GM19351 (cell line): ENCODE data around the gene PNPLA2.

Experiments used
- ATAC-seq: cut with Tn5 transposase; IDR thresholded peaks from one replicate; pipeline ENCODE4 v1.9.1; 2021; ENCODE audit warnings: mild to moderate bottlenecking, moderate library complexity; ENCODE audit not compliant: unreplicated experiment

PNPLA2 gene

DNA sequence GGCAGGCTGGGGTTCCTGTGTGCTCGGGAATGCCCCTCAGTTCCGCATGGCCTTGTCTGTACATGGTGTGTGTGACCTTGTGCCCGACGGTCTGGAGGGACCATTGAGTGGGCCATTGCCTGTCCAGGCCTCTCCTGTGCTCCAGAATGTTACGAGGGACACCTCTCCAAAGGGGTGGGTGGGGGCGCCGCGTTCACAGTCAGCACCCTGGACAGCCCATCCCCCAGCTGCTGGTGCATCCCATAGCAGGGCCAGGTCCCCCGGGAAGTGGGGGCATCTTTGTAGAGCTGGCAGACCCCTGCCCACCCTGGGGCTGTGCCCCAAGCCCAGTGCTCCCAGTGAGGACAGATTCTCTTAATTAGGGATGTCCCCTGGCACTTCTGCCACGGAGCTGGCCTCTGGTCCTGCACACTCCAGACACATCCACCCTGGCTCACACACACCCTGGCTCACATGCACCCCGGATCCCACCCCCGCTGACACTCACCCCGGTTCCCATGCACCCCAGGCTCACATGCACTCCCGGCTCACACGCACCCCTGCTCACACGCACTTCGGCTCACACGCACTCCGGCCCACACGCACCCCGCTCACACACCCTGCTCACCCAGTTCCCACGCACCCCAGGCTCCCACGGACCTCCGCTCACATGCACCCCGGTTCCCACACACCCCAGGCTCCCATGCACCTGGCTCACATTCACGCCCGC lies 39.5 kb downstream of the PNPLA2 start:
- no peak for ATAC-seq

GRCh38 chr11:858762-859339 lies 40.1 kb downstream of the PNPLA2 start:
- ATAC-seq: no peak

DNA sequence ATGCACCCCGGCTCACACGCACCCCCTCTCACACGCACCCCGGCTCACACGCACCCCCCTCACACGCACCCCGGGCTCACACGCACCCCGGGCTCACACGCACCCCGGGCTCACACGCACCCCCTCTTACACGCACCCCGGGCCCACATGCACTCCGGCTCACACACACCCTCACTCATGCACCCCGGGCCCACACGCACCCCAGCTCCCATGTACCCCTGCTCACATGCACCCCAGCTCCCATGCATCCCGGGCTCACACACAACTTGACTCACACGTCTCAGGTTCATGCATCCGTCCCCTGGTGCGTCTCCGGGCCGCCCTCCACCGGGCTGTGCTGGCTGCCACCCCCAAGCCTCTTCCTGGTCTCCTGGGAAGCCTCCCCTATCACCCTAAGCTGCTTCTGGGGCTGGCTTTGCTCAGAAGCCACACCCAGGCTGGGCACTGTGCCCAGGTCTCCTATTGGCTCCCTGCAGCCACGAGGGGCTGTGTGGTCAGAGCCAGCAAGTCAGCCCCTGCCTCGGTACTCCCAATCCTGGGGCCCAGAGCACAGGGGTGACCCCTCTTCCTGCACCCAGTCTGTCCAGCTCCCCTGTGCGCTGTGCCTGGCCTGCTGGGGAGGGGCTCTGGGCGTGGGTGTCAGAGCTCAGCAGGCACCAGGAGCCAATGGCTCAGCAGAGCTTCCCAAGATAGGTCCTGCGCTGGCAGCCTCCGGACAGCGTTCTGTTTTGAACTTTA lies 40.8 kb downstream of the PNPLA2 start:
- no peak for ATAC-seq

GRCh38 chr11:860234-861104 lies 41.8 kb downstream of the PNPLA2 start:
- no peak for ATAC-seq

DNA sequence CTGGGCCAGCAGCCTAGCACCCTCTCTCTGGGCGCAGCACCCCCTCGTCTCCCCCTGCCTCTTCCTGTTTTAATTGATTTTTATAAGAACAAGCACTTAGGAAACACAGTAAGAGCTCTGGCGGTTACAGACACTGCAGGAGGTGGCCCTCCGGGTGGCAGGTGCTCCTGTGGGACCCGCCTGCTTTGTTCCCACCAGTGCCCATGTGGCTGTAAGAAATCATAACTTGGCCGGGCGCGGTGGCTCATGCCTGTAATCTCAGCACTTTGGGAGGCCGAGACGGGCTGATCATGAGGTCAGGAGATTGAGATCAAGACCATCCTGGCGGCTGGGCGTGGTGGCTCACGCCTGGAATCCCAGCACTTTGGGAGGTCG lies 42.4 kb downstream of the PNPLA2 start:
- no peak for ATAC-seq

DNA sequence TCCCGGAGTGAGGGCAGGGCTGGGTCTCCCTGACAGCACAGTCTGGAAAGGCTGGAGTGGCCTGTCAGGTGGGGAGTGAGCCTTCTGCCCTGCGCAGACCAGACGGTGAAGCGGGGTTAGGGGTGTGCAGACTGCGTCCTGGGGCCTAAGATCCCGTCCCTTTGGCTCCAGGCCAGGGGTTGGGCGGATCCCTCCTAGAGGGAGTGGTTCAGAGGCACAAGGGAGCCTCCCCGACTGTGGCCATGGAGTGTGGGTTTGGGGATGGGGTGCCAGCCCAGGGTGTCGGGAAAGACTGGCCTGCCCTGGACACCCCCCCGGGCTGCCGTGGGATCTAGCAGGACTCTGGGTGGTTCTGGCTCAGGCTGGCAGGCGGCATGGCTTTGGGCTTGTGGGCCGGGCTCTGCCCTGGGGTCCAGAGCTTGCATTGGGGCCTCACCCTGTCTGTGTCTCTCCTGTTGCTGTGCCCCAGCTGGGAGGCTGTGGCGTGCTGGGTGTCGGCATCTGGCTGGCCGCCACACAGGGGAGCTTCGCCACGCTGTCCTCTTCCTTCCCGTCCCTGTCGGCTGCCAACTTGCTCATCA lies 43.5 kb downstream of the PNPLA2 start:
- ATAC-seq: no peak

- ATAC-seq: no peak
These were observed 43.9 kb downstream of the PNPLA2 start for GRCh38 chr11:862696-863022.

DNA sequence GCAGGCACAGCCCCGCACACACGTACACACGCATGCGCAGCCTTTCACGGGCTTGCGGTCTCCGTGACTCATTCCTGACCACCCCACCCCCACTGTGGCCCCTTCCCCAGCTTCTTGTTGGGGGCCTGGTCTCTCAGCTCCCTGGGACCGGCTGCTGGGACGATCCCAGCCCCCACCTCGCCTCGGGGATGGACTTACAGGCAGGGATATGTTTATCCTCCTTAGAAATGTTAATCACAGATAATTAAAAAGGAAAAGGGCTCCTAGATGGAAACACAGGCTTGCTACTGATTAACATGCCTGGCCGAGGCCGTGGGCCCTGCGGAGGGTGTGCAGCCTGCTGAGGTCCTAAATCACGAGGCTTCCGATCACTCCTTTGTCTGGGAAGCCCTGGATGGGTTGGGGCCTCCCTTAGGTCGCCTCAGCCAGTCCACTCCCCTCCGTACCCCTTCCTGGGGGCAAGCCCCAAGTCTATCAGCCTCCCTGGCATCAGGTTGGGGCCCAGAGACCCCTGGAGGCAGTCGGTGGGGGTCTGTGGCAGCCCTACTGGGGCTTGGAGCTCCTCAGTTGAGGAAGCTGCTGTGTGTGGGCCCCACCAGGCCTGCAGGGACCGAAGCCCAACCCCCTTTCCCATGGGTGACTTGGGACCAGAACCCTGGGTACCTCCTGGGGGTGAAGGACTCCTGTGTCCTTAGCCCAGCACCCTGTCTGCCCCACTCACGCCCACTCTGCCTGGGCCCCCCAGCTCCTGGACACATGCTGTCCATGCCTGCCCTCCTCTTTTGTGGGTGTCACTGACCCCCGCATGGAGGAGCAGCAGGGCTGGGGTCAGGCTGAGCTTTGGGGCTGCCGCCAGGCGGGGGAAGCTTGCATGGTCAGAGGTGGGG lies 44.6 kb downstream of the PNPLA2 start:
- no peak for ATAC-seq

- no peak for ATAC-seq
These were observed 45.5 kb downstream of the PNPLA2 start for GRCh38 chr11:863910-864827.

DNA sequence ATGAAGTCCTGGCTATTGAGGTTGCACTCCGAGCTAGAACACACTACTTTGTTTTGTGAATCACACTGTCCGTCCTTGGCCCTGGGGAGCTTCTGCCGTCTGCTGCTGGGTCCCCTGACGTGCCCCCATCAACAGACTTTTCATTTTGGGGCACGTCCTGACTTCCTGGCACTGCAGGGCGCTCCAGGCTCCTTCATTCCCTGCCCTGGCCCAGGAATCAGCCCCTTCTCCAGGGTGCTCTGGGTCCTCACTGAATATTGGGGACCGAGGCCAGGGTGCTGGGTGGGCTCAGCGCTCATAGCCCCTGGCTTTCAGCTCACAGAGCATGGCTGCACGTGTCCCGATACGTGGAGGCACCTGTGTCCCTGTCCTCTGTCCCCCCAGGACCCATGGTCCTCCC lies 46.2 kb downstream of the PNPLA2 start:
- ATAC-seq: no peak

DNA sequence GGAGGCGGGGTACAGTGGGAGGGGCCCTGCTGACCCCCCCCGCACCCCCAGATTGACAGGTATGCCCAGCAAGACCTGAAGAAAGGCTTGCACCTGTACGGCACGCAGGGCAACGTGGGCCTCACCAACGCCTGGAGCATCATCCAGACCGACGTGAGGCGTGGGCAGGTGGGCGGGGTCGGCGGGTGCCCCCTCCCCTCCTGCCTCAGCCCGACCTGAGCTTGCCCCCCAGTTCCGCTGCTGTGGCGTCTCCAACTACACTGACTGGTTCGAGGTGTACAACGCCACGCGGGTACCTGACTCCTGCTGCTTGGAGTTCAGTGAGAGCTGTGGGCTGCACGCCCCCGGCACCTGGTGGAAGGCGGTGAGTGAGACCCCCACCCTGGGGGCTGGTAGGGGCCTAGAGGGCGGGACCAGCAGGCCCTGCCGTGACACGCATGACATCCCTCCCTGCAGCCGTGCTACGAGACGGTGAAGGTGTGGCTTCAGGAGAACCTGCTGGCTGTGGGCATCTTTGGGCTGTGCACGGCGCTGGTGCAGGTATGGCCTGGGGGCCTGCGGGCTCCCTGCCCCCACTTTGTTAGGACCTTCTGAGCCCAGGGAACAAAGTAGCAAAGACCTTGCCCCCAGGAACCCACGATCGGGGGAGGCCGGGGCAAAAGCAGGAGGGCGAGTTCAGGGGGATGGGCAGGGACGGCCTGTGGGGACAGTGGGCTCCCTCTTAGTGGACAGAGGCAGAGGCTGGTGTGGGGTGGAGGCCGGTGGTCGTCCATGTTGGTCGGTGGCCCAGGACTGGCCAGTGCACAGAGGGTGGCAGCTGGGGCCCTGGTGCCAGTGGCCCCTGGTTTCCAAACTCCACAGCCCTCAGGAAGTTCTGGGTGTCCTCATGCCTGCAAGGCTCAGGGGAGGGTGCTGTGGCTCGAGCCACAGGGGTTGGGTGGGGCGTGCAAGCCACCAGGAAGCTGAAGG lies 47.0 kb downstream of the PNPLA2 start:
- ATAC-seq: no peak

GRCh38 chr11:866481-866880 lies 47.8 kb downstream of the PNPLA2 start:
- no peak for ATAC-seq

- no peak for ATAC-seq
These were observed 49.2 kb downstream of the PNPLA2 start for GRCh38 chr11:867856-868358.

GRCh38 chr11:868394-868793 lies 49.7 kb downstream of the PNPLA2 start:
- no peak for ATAC-seq

- ATAC-seq: no peak
These were observed 50.1 kb downstream of the PNPLA2 start for GRCh38 chr11:868802-869201.

DNA sequence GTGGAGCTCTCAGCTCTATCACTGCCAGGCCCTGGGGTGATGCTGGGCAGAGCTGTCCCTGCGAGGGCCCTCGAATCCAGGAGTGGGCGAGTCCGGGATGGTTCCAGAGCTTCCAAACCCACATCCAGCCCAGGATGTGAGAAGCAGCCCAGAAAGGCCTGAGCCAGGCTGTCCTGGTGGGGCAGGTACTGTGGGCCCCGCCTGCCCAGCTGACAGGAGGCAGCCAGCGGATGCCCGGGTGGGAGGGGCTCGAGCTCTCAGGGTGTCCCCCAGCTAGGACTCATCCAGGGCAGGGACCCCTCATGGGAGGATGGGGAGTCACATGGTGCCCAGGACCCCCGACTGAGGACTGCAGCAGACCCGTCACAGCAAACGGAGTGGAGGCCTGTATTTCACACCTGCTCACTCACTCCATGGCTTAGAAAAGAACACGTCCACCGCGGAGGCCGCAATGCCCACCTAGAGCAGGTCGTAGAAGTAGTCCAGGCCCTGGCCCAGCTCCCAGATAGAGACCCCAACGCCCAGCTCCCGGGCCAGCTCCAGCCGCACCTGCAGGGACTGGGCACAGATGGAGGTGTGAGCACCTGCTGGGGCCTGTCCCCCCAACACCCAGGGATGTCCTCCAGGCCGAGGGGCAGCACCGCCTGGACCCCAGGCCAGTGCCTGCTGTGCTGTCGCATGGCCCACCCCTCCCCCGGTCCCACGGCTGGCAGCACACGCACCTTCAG lies 50.8 kb downstream of the PNPLA2 start:
- ATAC-seq: no peak

- ATAC-seq: no peak
These were observed 51.4 kb downstream of the PNPLA2 start for GRCh38 chr11:870127-870413.
